Activated CD4-positive, alpha-beta T cell treated with anti-CD3 and anti-CD28 coated beads for 36 hours (primary cell): ENCODE measurements around the gene PHLPP1. TPM values are rescaled to one million over a fixed set of nuclear protein-coding genes. Genes with fewer than 3 reads are reported as not detected.

Source experiments
- ATAC-seq: fragments of 200-7000 bp; cut with Tn5 transposase; one replicate; pipeline ENCODE4 v1.10.0; 2021; ENCODE audit warnings: mild to moderate bottlenecking, moderate library complexity
- CTCF ChIA-PET: fragments of 350-600 bp; sonication (Branson Sonifier 250); formaldehyde crosslinking; loops from one replicate; lab custom pipeline; 2021; ENCODE audit warnings: antibody characterized with exemption; lab: Charles Lee
- POLR2A ChIA-PET: fragments of 350-600 bp; sonication (Branson Sonifier 250); formaldehyde crosslinking; loops from one replicate; lab custom pipeline; 2021; ENCODE audit warnings: antibody characterized with exemption, inconsistent platforms; lab: Charles Lee
- DNase-seq: peaks from one replicate; pipeline ENCODE4 v3.0.0-alpha.2; 2020
- H3K27ac Mint-ChIP-seq: one replicate; pipeline ENCODE4 v1.8.0; 2021; ENCODE audit warnings: mixed read lengths
- H3K27me3 Mint-ChIP-seq: one replicate; pipeline ENCODE4 v1.8.0; 2021; ENCODE audit warnings: mixed read lengths
- H3K36me3 Mint-ChIP-seq: one replicate; pipeline ENCODE4 v1.8.0; 2021; ENCODE audit warnings: low read depth, mixed read lengths
- H3K4me1 Mint-ChIP-seq: one replicate; pipeline ENCODE4 v1.8.0; 2021; ENCODE audit warnings: mixed read lengths
- H3K4me3 Mint-ChIP-seq: one replicate; pipeline ENCODE4 v1.8.0; 2021; ENCODE audit warnings: mild to moderate bottlenecking, moderate library complexity, mixed read lengths
- H3K9me3 Mint-ChIP-seq: one replicate; pipeline ENCODE4 v1.8.0; 2021; ENCODE audit warnings: low read depth, mixed read lengths
- intact Hi-C, 2 experiments: fragments of 100-400 bp; cut with DNase I in 1 of 2; cut with micrococcal nuclease in 1 of 2; formaldehyde crosslinking; loops; one replicate each; pipeline versions ENCODE4 v1.14.2 to v1.15.1; 2022 to 2024; cut with DNase I, micrococcal nuclease
- total RNA-seq, 2 experiments: library from RNA; stranded (reverse); gene quantifications; one replicate each; pipeline ENCODE4 v1.2.3, GENCODE V29; 2021

PHLPP1 gene
- total RNA-seq, 2 experiments from 2014 or later, result 6.8 to 8.5 TPM

- CTCF ChIA-PET, result interaction anchor here (0.6 to 1.1 kb wide), 5 partner anchors 10 to 223 kb away, joined by 3 to 4 read pairs (median 3); no protein-coding TSS in a partner anchor
- intact Hi-C loops, result no loop called here
- peaks cover 2% of the 10 kb centered on the region for H3K36me3 Mint-ChIP-seq
- ATAC-seq (no peak), DNase-seq (no peak)
- H3K4me3 Mint-ChIP-seq, result no peak overlapping the region
- H3K27ac Mint-ChIP-seq, result no peak overlapping the region
- H3K9me3 Mint-ChIP-seq, result no peaks in the 10 kb centered on the region
- peaks cover 10% of the 10 kb centered on the region for H3K4me1 Mint-ChIP-seq
- H3K27me3 Mint-ChIP-seq, result no peaks in the 10 kb centered on the region
- POLR2A ChIA-PET, result no interaction called here
These were observed 227.2 kb downstream of the PHLPP1 start for GRCh38 chr18:62942578-62942977.

DNA sequence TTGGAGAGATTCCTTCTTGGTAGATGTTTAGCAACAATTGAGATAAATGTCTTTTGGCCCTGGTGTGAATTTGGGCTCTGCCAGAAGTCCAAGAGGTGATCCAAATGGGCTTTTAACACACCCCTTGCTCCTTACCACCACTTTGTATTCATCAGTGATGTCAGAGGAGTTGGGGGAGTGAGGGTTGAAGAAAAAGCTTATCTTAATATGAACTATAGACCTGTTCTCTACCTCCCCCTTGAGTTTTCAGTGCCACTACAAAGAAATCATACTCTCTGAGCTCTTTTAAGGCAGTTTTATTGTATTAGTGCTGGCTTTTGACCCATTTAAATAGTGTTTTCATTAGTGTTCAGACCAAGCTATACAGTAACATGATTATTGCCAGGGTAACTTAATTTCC lies 229.1 kb downstream of the PHLPP1 start:
- ChIA-PET POLR2A (no interaction called here), CTCF (interaction anchor here (0.7 kb wide), 1 partner anchor 208 kb away, joined by 3 read pairs; no protein-coding TSS in a partner anchor)
- Mint-ChIP-seq H3K27me3 (no peaks in the 10 kb centered on the region), H3K27ac (no peak overlapping the region), H3K36me3 (peaks cover 2% of the 10 kb centered on the region), H3K4me1 (peaks cover 1% of the 10 kb centered on the region), H3K4me3 (no peak overlapping the region), H3K9me3 (no peaks in the 10 kb centered on the region)
- ATAC-seq (no peak), DNase-seq (no peak)
- intact Hi-C loops, result no loop called here

- no peaks in the 10 kb centered on the region for H3K9me3 Mint-ChIP-seq
- H3K4me3 Mint-ChIP-seq, result no peak overlapping the region
- no peak overlapping the region for H3K27ac Mint-ChIP-seq
- peaks cover 2% of the 10 kb centered on the region for H3K36me3 Mint-ChIP-seq
- ATAC-seq (no peak), DNase-seq (no peak)
- POLR2A ChIA-PET, result no interaction called here
- no peaks in the 10 kb centered on the region for H3K27me3 Mint-ChIP-seq
- H3K4me1 Mint-ChIP-seq, result peaks cover 7% of the 10 kb centered on the region
- CTCF ChIA-PET, result interaction anchor here (0.6 kb wide), 1 partner anchor 23 kb away, joined by 3 read pairs; no protein-coding TSS in a partner anchor
- intact Hi-C loops, result no loop called here
These were observed 233.4 kb downstream of the PHLPP1 start for GRCh38 chr18:62948788-62949187.

DNA sequence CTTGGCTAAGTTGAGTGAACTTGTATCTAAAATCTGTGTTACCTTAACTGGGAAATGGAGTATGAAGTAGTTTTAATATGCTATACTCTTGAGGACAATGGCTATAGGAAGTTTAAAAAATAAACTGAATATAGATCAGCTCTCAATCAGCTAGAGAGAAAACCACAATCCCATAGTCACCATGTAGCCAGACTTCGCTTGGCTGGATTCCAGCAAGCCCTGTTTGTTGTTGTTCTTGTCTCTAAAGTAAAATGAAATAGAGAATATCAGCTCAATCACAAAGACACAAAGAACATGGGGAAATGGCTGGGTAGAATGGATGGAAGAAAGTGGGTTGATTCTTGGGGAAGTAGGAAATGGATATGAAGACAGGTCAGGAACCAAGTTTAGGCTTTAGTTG lies 234.9 kb downstream of the PHLPP1 start:
- CTCF ChIA-PET, result no interaction called here
- intact Hi-C loops, result no loop called here

DNA sequence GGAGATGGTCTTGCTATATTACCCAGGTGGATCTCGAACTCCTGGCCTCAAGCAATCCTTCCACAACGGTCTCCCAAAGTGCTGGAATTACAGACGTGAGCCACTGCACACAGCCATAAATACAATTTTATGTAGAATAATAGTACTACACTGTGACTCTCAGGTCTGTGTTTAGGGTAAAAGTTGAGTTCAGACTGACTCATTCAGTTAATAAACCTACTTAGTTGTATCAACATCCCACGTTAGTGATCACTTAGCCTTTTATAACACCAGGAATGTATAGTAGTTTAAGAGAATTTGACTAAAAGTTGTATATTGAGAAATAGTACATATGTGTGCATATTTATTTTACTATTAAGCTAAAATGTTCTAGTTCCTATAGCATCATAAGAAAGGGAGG lies 237.5 kb downstream of the PHLPP1 start:
- peaks cover 9% of the 10 kb centered on the region for H3K4me1 Mint-ChIP-seq

More for the DNA sequence above, 234.9 kb downstream of the PHLPP1 start:
- POLR2A ChIA-PET, result no interaction called here
- H3K36me3 Mint-ChIP-seq, result peaks cover 2% of the 10 kb centered on the region
- no peaks in the 10 kb centered on the region for H3K9me3 Mint-ChIP-seq
- no peak overlapping the region for H3K27ac Mint-ChIP-seq
- no peak for ATAC-seq
- H3K27me3 Mint-ChIP-seq, result no peaks in the 10 kb centered on the region
- H3K4me3 Mint-ChIP-seq, result no peak overlapping the region
- H3K4me1 Mint-ChIP-seq, result peaks cover 9% of the 10 kb centered on the region
- DNase-seq, result no peak

DNA sequence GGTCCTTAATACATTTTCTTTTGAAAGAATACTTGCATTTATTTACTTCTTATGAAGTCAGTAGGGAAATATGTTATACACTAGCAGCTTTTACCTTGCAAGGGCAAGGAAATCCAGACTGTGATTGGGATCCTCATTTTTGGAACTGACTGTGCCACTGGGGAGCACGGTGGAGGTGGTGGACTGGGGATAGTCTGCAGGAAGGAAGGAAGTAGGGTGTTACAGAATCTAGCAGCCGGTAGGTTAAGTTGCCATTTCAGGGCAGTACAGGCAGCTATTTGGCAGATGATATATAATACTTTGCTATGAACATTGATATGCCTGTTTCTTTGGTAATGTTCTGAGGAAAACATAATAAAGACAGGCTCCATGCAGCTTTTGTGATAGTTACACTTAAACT lies 238.3 kb downstream of the PHLPP1 start:
- Mint-ChIP-seq H3K4me3 (no peak overlapping the region), H3K27ac (no peak overlapping the region), H3K27me3 (no peaks in the 10 kb centered on the region), H3K4me1 (peaks cover 9% of the 10 kb centered on the region), H3K36me3 (no peaks in the 10 kb centered on the region), H3K9me3 (no peaks in the 10 kb centered on the region)
- POLR2A ChIA-PET, result no interaction called here
- CTCF ChIA-PET, result interaction anchor here (0.5 to 1.4 kb wide), 5 partner anchors 12 to 1014 kb away, joined by 3 to 4 read pairs (median 4); no protein-coding TSS in a partner anchor
- DNase-seq, result no peak
- intact Hi-C loops, result no loop called here
- ATAC-seq, result no peak

More for the DNA sequence above, 237.5 kb downstream of the PHLPP1 start:
- ATAC-seq (no peak), DNase-seq (no peak)
- Mint-ChIP-seq H3K4me3 (no peak overlapping the region), H3K36me3 (no peaks in the 10 kb centered on the region), H3K9me3 (no peaks in the 10 kb centered on the region), H3K27ac (no peak overlapping the region), H3K27me3 (no peaks in the 10 kb centered on the region)
- POLR2A ChIA-PET, result no interaction called here
- intact Hi-C loops, result no loop called here
- CTCF ChIA-PET, result interaction anchor here (0.6 to 1.4 kb wide), 5 partner anchors 9 to 348 kb away, joined by 3 to 4 read pairs (median 4); no protein-coding TSS in a partner anchor

DNA sequence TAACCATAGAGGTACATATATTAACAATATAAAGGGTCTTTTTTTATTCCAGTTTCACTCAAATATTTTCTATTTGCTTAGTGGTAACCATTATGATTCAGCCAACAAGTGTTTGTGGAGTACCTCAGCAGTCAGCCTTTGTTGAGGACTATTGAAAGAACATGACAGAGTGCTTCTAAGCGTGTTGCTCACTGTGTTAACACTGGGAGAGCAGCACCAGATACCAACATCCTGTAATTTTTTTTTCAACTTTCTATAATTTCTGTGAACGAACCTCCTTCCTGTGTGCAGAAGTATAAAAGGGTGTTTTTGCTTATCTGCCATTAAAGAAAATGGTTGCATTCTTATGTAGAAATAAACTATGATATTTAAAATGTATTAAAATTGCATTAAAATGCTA lies 239.0 kb downstream of the PHLPP1 start:
- DNase-seq (no peak), ATAC-seq (peak; percentile 73)
- intact Hi-C loops, result no loop called here
- H3K9me3 Mint-ChIP-seq, result no peaks in the 10 kb centered on the region
- POLR2A ChIA-PET, result no interaction called here
- H3K4me1 Mint-ChIP-seq, result peaks cover 9% of the 10 kb centered on the region
- H3K4me3 Mint-ChIP-seq, result no peak overlapping the region
- H3K27ac Mint-ChIP-seq, result no peak overlapping the region
- CTCF ChIA-PET, result interaction anchor here (0.6 to 1.3 kb wide), 3 partner anchors 244 to 544 kb away, joined by 3 to 4 read pairs (median 4); no protein-coding TSS in a partner anchor
- no peaks in the 10 kb centered on the region for H3K36me3 Mint-ChIP-seq
- H3K27me3 Mint-ChIP-seq, result no peaks in the 10 kb centered on the region

DNA sequence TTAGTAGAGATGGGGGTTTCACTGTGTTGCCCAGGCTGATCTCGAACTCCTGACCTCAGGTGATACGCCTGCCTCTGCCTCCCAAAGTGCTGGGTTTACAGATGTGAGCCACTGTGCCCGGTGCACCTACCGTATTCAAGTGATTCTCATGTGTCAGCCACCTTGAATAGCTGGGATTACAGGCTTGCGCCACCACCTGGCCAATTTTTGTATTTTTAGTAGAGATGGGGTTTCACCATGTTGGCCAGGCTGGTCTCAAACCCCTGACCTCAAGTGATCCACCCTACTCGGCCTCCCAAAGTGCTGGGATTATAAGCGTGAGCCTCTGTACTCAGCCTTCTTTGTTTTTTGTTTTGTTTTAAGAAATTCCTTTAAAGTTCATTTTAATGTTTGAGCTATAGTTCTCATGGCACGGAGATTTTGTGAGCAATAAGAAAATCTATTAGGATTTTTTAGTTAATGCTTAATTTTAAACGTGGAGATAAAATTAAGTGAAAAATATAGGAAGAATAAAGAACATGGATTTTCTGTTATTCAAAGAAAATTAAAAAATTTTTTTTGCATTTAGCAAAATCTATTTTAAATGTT lies 242.6 kb downstream of the PHLPP1 start:
- H3K4me3 Mint-ChIP-seq, result no peak overlapping the region
- DNase-seq (peak; percentile 74), ATAC-seq (peak; percentile 84)
- H3K4me1 Mint-ChIP-seq, result peaks cover 9% of the 10 kb centered on the region
- no peaks in the 10 kb centered on the region for H3K27me3 Mint-ChIP-seq
- ChIA-PET POLR2A (interaction anchor here (0.7 kb wide), 1 partner anchor 300 kb away, joined by 4 read pairs; no protein-coding TSS in a partner anchor), CTCF (interaction anchor here (0.6 to 2.0 kb wide), 23 partner anchors 11 to 622 kb away, joined by 3 to 12 read pairs (median 3); partner anchors contain the start of gene PHLPP1)
- intact Hi-C loops, result loop anchor here (1.0 to 5.0 kb wide), 5 partner anchors 243 to 372 kb away; partner anchors contain the start of gene PHLPP1 (in 1 of the 2)
- H3K36me3 Mint-ChIP-seq, result no peaks in the 10 kb centered on the region
- H3K27ac Mint-ChIP-seq, result no peak overlapping the region
- no peaks in the 10 kb centered on the region for H3K9me3 Mint-ChIP-seq

- Mint-ChIP-seq H3K27ac (no peak overlapping the region), H3K36me3 (no peaks in the 10 kb centered on the region), H3K27me3 (no peaks in the 10 kb centered on the region), H3K4me1 (no peaks in the 10 kb centered on the region), H3K4me3 (no peak overlapping the region), H3K9me3 (no peaks in the 10 kb centered on the region)
- POLR2A ChIA-PET, result no interaction called here
- CTCF ChIA-PET, result interaction anchor here (0.8 to 1.4 kb wide), 3 partner anchors 242 to 376 kb away, joined by 3 to 5 read pairs (median 3); partner anchors contain the start of gene PHLPP1
- ATAC-seq (no peak), DNase-seq (no peak)
- intact Hi-C loops, result loop anchor here in 1 of 2 experiments (5.0 kb wide), 1 partner anchor 372 kb away; no protein-coding TSS in a partner anchor
These were observed 244.1 kb downstream of the PHLPP1 start for GRCh38 chr18:62959481-62959880.

- DNase-seq (no peak), ATAC-seq (no peak)
- Mint-ChIP-seq H3K27me3 (no peaks in the 10 kb centered on the region), H3K9me3 (no peaks in the 10 kb centered on the region), H3K4me1 (no peaks in the 10 kb centered on the region), H3K4me3 (no peak overlapping the region), H3K36me3 (no peaks in the 10 kb centered on the region), H3K27ac (no peak overlapping the region)
- ChIA-PET POLR2A (no interaction called here), CTCF (interaction anchor here (0.7 to 1.6 kb wide), 6 partner anchors 10 to 377 kb away, joined by 3 to 5 read pairs (median 4); no protein-coding TSS in a partner anchor)
- intact Hi-C loops, result no loop called here
These were observed 248.2 kb downstream of the PHLPP1 start for GRCh38 chr18:62963507-62963906.

- Mint-ChIP-seq H3K4me3 (no peak overlapping the region), H3K9me3 (no peaks in the 10 kb centered on the region), H3K4me1 (no peaks in the 10 kb centered on the region), H3K36me3 (no peaks in the 10 kb centered on the region), H3K27me3 (no peaks in the 10 kb centered on the region), H3K27ac (no peak overlapping the region)
- ATAC-seq (no peak), DNase-seq (no peak)
- POLR2A ChIA-PET, result no interaction called here
- intact Hi-C loops, result no loop called here
- CTCF ChIA-PET, result interaction anchor here (0.9 kb wide), 1 partner anchor 9 kb away, joined by 4 read pairs; no protein-coding TSS in a partner anchor
These were observed 249.1 kb downstream of the PHLPP1 start for GRCh38 chr18:62964432-62964831.
